DOHH2 (cell line): ENCODE measurements around the gene GLI1.

Experiments used
- H3F3A ChIP-seq: fragments of 200-600 bp; sonication (generic), shearing (Covaris generic); 2 replicates; pipeline ENCODE4 v1.6.0; 2016; ENCODE audit warnings: antibody characterized with exemption, mild to moderate bottlenecking; ENCODE audit not compliant: control insufficient read depth, insufficient read depth
- H3K27ac ChIP-seq: fragments of 200-600 bp; sonication (generic); 2 replicates; pipeline ENCODE4 v1.5.1; 2014; ENCODE audit warnings: low read depth, mild to moderate bottlenecking, low read length, moderate library complexity
- H3K27me3 ChIP-seq: fragments of 200-600 bp; sonication (generic); 2 replicates; pipeline ENCODE4 v1.6.1; 2014; ENCODE audit warnings: mild to moderate bottlenecking, low read length, mixed read lengths; ENCODE audit not compliant: control insufficient read depth
- H3K36me3 ChIP-seq: fragments of 200-600 bp; sonication (generic); 2 replicates; pipeline ENCODE4 v1.6.1; 2014; ENCODE audit warnings: mild to moderate bottlenecking, low read length, moderate library complexity, mixed read lengths; ENCODE audit not compliant: control insufficient read depth
- H3K4me1 ChIP-seq: fragments of 200-600 bp; sonication (generic); 2 replicates; pipeline ENCODE4 v1.6.1; 2014; ENCODE audit warnings: mild to moderate bottlenecking, low read length, mixed read lengths; ENCODE audit not compliant: control insufficient read depth
- H3K4me2 ChIP-seq: fragments of 200-600 bp; sonication (generic); 2 replicates; pipeline ENCODE4 v1.6.0; 2014; ENCODE audit warnings: mild to moderate bottlenecking, low read length, moderate library complexity
- H3K4me3 ChIP-seq: fragments of 200-600 bp; sonication (generic); 2 replicates; pipeline ENCODE4 v1.5.1; 2014; ENCODE audit warnings: mild to moderate bottlenecking, low read length, mixed read lengths
- H3K79me2 ChIP-seq: fragments of 200-600 bp; sonication (generic); 2 replicates; pipeline ENCODE4 v1.6.1; 2014; ENCODE audit warnings: mild to moderate bottlenecking, low read length, mixed read lengths; ENCODE audit not compliant: control insufficient read depth
- H3K9me2 ChIP-seq: fragments of 200-600 bp; sonication (generic); replicated peaks from 2 replicates; pipeline ENCODE4 v1.6.1; 2014; ENCODE audit warnings: mild to moderate bottlenecking, low read length, mixed read lengths; ENCODE audit not compliant: control insufficient read depth
- H3K9me3 ChIP-seq: fragments of 200-600 bp; sonication (generic); 2 replicates; pipeline ENCODE4 v1.6.1; 2014; ENCODE audit warnings: antibody characterized with exemption, low read length, mixed read lengths; ENCODE audit not compliant: control insufficient read depth, insufficient read depth
- H4K20me1 ChIP-seq: fragments of 200-600 bp; sonication (generic); 2 replicates; pipeline ENCODE4 v1.6.0; 2014; ENCODE audit warnings: low read depth, mild to moderate bottlenecking, antibody characterized with exemption, low read length, moderate library complexity; ENCODE audit not compliant: control insufficient read depth, insufficient read depth
- CTCF ChIP-seq: fragments of 200-600 bp; sonication (generic); IDR thresholded peaks from one replicate; pipeline ENCODE4 v1.5.1; 2014; ENCODE audit warnings: antibody characterized with exemption, mild to moderate bottlenecking, low read depth, low read length; ENCODE audit not compliant: poor library complexity, severe bottlenecking
- EZH2phosphoT487 ChIP-seq: fragments of 200-600 bp; sonication (generic); IDR thresholded peaks from 2 replicates; pipeline ENCODE4 v1.6.1; 2017; ENCODE audit warnings: borderline replicate concordance, mild to moderate bottlenecking, antibody characterized with exemption, low read length, moderate library complexity, mixed read lengths

GLI1 gene

GRCh38 chr12:57433370-57433769 lies 26.2 kb upstream of the GLI1 start:
- TF ChIP-seq CTCF (no peak), EZH2phosphoT487 (no peak)
- H3K9me2 ChIP-seq = no peaks in the 10 kb centered on the region
- H3K4me2 ChIP-seq = no peak overlapping the region
- H3K36me3 ChIP-seq = peaks cover 5% of the 10 kb centered on the region
- no peaks in the 10 kb centered on the region for H4K20me1 ChIP-seq
- no peak overlapping the region for H3K4me3 ChIP-seq
- H3K9me3 ChIP-seq = no peaks in the 10 kb centered on the region
- no peaks in the 10 kb centered on the region for H3F3A ChIP-seq
- peaks cover 21% of the 10 kb centered on the region for H3K4me1 ChIP-seq
- H3K27me3 ChIP-seq = 0 out of 2 replicates have a peak, but pooled peaks cover under 1% of the 10 kb centered on the region
- H3K27ac ChIP-seq = no peak overlapping the region
- H3K79me2 ChIP-seq = peaks cover 21% of the 10 kb centered on the region

GRCh38 chr12:57434517-57435223 lies 24.9 kb upstream of the GLI1 start, which contains the start of gene INHBC:
INHBC (plus strand) TSS chr12:57434784; CDS start chr12:57434887, 103 bp downstream.
- no peak within 1 kb of the TSS for H3K27ac ChIP-seq
- TF ChIP-seq CTCF = no peak
- TF ChIP-seq EZH2phosphoT487 = no peak

GRCh38 chr12:57435293-57435692 lies 24.3 kb upstream of the GLI1 start:
- H3K27me3 ChIP-seq = peaks cover 9% of the 10 kb centered on the region; the same call in 1 of the 2 replicates
- H3K9me3 ChIP-seq = no peaks in the 10 kb centered on the region
- no peak overlapping the region for H3K4me3 ChIP-seq
- no peak overlapping the region for H3K27ac ChIP-seq
- no peak overlapping the region for H3K4me2 ChIP-seq
- no peaks in the 10 kb centered on the region for H4K20me1 ChIP-seq
- H3F3A ChIP-seq = no peaks in the 10 kb centered on the region
- H3K9me2 ChIP-seq = no peaks in the 10 kb centered on the region
- peaks cover 10% of the 10 kb centered on the region for H3K4me1 ChIP-seq
- H3K79me2 ChIP-seq = peaks cover 1% of the 10 kb centered on the region
- no peaks in the 10 kb centered on the region for H3K36me3 ChIP-seq
- TF ChIP-seq EZH2phosphoT487 (no peak), CTCF (no peak)

More at GRCh38 chr12:57434517-57435223, 24.9 kb upstream of the GLI1 start, which contains the start of gene INHBC:
- no peaks in the 10 kb centered on the region for H3K9me2 ChIP-seq
- peaks cover 11% of the 10 kb centered on the region for H3K4me1 ChIP-seq
- no peaks in the 10 kb centered on the region for H3F3A ChIP-seq
- no peaks in the 10 kb centered on the region for H4K20me1 ChIP-seq
- no peak within 1 kb of the TSS for H3K4me3 ChIP-seq
- no peak within 1 kb of the TSS for H3K4me2 ChIP-seq
- peaks cover 5% of the 10 kb centered on the region for H3K36me3 ChIP-seq
- peaks cover 8% of the 10 kb centered on the region for H3K79me2 ChIP-seq
- H3K9me3 ChIP-seq = no peaks in the 10 kb centered on the region
- peaks cover 7% of the 10 kb centered on the region; the same call in 1 of the 2 replicates for H3K27me3 ChIP-seq
